ENCODE results near the gene MGST3.
"Not testable (repeated sequence)": the region's sequence is repeated elsewhere in the genome, so short reads cannot be mapped to it uniquely, and the experiment has no call there.

MGST3 gene

DNA sequence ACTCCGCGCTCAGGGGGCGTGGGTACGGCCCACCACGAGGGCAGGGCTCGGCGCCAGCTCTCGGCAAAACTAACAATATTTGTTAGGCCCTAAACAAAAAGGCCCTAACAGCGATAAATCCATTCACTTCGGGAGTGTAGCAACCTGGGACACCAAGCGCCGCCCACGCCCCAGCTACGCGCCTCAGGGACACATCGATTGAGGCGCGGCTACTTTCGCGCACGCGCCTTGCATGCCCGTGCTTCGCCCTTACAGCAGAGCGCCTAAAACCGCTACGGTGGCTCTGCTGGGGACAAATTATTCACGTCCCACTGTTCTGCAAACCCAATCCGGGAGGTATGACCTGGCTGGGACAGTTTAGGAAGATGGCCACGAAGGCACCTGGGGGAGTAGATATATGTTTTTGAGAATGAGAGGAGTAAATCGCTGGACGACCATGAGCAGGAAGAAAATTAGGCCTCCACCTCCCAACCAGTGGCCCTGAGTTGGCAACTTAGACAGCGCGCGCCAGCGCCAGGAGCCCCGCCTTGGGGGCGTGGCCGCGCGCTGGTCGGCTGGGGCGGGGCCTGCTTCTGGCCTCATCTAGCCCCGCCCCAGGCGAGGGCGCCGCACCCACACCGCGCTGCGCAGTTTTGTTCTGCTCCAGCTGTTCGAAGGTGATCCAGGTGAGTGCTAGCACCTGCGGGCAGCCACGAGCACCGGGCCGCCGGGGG lies at the start of gene MGST3:
TSS of gene MGST3 (plus strand) at position 606 of the 713 bp plus-strand sequence. CDS start 18,614 bp downstream, outside the sequence.
- peak; percentile 98 for DNase-seq

DNA sequence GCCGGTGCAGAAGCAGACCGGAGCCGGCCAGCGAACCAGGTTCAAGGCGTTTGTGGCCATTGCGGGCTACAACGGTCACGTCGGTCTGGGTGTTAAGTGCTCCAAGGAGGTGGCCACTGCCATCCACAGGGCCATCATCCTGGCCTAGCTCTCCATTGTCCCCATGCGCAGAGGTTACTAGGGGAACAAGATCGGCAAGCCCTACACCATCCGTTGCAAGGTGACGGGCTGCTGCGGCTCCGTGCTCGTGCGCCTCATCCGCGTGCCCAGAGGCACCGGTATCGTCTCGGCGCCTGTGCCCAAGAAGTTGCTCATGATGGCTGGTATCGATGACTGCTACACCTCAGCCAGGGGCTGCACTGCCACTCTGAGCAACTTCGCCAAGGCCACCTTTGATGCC lies 49.1 kb upstream of the MGST3 start:
- DNase-seq: no peak

DNA sequence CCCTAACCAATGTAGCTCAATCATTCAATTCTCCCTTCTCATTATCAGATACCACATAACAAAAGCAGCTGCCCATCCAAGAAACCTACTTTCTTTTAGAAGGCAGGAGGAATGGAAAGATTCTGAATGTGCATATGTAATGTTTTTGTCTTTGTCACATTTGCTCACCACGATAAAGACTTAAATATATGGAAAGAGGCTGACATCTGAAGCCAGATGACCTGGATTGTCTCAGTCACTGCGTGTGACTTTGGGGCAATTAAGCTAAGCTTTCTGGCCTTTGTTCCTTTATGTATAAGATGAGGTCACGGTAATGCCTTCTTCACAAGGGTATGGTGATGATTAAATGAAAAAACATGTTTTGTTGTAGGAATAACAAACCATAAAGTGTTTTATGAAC lies 44.6 kb upstream of the MGST3 start:
- DNase-seq: no peak

GRCh38 chr1:165591391-165591790 lies 39.6 kb upstream of the MGST3 start:
- not testable (repeated sequence) for DNase-seq

DNA sequence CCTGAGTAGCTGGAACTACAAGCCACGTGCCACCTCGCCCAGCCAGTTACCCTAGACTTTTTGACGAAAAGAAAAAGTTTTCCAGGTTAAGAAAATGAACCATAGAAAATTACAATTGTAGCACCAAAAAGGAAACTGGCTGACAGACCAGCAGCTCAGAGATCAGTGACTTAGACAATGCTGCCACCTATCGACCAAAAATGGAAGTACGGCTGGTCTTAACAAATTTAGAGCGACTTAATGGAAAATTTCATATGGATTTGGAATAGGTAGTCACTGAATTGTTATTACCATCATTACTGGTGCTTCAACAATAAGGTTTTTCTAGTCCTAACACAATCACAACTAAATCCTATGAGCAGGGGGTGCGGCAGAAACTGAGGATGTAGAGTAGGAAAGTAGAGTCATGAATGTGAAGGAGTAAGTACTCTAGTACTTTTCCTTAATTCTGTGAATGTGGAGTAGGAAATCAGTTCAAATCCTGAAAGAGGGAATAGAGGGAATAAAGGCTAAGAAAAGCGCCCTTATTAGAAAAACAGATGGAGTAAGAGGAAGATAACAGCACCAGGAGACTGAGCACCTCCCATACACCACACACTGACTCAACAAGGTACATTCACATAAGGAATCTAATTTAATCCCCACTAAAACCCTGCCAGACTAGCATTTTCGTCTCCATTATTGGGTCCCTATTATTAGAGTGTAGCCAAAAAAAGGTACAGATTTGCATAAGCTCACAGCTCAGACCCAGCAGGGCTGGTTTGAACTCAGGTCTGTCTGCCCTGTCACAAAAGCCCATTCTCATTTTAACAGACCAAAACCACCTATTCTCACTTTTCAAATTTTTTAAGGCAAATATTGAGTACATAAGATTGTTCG lies 37.9 kb upstream of the MGST3 start:
- peak; percentile 83 for DNase-seq

- DNase-seq: no peak
These were observed 35.6 kb upstream of the MGST3 start for GRCh38 chr1:165595246-165595938.

DNA sequence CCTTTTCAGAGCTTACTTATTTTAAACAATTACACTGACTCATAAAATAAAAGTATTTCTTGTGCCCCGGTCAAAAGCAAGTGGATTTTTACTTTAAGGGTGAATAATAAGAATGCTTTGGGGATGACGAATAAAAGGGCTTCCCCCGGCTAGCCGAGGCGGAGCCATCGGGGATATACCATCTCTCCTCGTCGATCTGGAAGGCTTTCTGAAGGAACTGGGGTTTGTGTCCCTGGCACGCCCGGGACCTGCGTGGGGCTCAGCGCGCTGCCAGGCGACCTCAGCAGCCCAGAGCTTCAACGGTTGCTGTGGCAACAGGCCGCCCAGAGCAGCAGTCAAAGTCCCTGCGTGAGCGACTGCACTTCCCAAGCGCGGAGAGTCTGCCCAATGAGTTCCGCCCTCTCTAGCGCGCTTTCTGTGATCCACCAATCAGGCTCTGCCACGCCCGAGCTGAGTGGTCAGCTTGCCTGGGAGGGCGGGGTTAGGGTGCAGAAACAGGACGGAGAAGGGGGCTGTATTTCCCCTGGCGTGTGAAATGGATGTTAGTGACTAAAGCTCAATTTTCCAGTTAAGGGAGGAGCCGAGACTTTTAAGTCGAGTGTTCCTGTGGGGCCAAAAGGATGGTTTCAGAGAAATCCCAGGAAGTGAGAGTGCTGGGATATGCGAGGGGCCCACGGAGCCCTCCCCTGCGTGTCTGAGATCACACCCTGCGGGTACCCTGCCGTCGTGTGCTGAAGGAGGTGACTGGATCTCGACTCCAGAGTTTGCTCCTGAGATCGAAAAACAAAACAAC lies 33.0 kb upstream of the MGST3 start:
- DNase-seq: peak; percentile 94

GRCh38 chr1:165598676-165599059 lies 32.4 kb upstream of the MGST3 start:
- no peak for DNase-seq

DNA sequence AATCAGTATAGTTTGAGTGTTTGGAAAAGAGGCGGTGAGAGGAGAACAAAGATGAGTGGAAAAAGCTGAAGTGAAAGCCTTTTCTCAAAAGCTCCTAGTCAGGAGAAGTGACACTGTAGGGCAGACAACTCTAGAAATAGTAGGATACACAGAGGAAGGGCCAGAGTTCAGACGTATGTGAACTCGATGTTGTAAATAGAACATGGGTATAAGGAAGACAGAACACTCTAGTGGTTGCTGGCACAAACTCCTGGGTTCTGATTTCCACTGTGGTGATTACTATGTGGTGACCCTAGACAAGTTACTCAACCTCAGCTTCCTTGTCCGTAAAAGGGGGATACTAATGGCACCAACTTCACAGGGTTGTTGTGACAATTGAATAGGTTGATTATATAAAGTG lies 30.2 kb upstream of the MGST3 start:
- DNase-seq: no peak

- DNase-seq: no peak
These were observed 27.2 kb upstream of the MGST3 start for GRCh38 chr1:165603810-165604209.

DNA sequence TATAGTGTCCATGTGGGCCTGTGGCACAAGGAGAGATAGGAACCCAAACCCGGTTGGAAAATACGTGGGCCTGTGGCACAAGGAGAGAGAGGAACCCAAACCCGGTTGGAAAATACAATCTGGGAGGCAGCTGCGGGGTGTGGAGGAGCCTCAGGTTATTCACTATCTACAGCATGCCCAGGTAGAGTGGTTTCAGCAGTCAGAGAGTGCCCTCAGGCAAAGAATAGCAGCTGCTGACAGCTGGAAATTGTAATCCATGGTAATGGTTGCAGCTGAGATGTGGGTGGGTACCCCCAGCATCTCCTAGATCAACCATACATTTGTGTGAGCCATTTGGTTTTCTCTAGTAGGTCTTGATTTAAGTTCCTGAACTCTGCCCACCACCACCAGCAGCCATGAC lies 25.8 kb upstream of the MGST3 start:
- DNase-seq: no peak

GRCh38 chr1:165606676-165607075 lies 24.4 kb upstream of the MGST3 start:
- not testable (repeated sequence) for DNase-seq

- DNase-seq: no peak
These were observed 20.2 kb upstream of the MGST3 start for GRCh38 chr1:165610866-165611265.

- no peak for DNase-seq
These were observed 19.0 kb upstream of the MGST3 start for GRCh38 chr1:165612062-165612461.

DNA sequence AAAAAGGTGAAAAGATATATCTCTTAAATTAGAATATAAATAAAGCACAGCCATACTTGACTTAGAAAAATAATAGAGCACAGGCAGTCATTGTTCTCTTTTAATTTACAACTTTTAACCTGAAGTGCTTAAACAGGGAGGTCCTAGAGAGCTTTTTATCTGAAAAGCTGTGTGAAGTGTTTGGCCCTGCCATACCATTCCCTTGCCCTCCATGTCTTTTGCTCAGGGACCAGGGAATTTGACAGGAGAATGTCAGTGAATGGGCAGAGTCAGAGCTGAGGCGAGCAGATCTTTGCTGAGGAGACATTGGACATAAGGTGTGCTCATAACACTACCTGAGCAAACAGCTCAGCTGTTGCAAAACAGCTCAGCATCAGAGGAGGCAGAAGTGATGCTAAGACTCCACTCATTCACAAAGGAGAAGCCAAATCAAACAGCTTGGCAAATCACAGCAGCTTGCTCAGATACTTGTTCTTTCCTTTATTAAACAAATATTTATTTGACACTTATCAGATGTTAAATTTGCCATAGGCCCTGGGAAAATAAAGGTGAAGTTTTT lies 14.9 kb upstream of the MGST3 start:
- DNase-seq: no peak

GRCh38 chr1:165616987-165617546 lies 14.0 kb upstream of the MGST3 start:
- DNase-seq: no peak

- DNase-seq: no peak
These were observed 11.3 kb upstream of the MGST3 start for GRCh38 chr1:165619647-165620151.

DNA sequence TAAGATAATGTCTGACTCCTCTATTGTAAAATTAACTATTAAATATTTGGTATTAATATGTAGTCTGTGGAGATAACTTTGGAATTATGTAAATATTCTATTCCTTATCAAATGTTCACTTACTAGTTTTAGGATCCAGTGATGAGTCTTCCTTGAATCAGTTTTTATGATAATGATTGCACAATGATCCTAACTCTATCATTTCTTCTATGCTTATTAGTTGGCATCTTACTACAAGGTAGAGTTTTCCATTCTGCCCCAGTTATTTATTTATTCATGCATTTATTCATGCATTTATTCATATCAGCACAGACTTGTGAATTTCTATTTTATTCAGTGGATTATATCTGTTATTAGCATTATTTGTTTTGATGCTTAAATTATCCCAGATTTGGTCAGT lies 7.4 kb upstream of the MGST3 start:
- no peak for DNase-seq

GRCh38 chr1:165624441-165624840 lies 6.6 kb upstream of the MGST3 start:
- DNase-seq: no peak

DNA sequence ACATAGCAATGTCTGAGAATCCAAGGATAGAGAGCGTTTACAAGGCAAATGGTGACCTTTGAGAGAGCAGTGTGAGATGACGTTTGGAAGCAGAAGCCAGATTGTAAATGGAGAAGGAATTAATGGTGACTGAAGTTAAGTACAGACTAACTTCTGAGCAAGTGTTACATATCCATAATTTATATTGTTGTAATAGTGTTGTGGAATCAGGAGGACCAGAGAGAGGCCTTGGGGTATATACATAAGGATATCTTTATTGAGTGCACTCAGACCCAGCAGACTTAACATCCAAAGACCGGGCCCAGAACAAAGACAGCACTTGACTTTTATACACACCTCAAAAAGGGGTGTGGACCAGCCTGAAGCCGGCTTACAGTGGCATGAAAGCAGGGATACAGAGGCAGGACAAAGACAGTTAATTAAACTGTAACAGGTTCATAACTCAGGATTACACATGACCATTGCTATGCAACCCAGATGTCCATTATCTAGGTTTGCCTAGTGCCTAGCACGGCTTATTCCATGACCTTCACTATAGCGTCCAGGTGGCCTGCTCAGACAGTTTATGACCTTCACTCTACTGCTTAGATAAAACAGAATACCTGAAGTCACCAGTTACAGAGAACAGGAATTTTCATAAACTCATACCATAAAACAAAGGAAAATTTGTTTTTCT lies 2.7 kb upstream of the MGST3 start:
- DNase-seq: no peak

DNA sequence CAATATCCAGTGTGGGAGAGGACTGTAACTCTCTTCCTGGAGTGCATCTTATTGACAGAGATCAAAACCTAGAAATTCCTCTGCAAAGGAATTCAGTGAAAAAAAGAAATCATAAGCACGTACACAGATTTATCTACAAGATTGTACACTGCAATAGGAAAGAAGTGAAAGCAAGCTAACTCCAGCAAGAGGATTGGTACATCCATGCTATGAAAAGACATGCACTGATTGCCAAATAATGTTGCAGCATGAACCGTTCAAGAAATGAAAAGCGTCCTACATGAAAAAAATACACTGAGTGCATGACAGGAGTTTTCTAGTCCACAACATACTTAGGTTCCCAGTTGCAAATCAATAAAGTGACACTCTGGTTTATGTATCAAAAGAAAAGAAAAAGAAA lies 1.9 kb upstream of the MGST3 start:
- DNase-seq: no peak

All from retina (tissue), 1 donor.